Dermis blood vessel endothelial cell (primary cell): ENCODE measurements around the gene HMCN1. TPM values are rescaled to one million over a fixed set of nuclear protein-coding genes. Genes with fewer than 3 reads are reported as not detected.
"Not testable (repeated sequence)": the region's sequence is repeated elsewhere in the genome, so short reads cannot be mapped to it uniquely, and the experiment has no call there.

Experiments
- DNase-seq: peaks from one replicate; pipeline ENCODE4 v3.0.0; 2010
- total RNA-seq: library from RNA; depleted of rRNA; stranded (reverse); fragments of >200 nt; gene quantifications from 2 replicates; pipeline ENCODE4 v1.2.3, GENCODE V29; 2014

HMCN1 gene
- total RNA-seq, 1 donor from 2014 or later = 8.3 TPM

GRCh38 chr1:185860311-185860710 is 126.1 kb downstream of the HMCN1 start:
- DNase-seq = no peak

DNA sequence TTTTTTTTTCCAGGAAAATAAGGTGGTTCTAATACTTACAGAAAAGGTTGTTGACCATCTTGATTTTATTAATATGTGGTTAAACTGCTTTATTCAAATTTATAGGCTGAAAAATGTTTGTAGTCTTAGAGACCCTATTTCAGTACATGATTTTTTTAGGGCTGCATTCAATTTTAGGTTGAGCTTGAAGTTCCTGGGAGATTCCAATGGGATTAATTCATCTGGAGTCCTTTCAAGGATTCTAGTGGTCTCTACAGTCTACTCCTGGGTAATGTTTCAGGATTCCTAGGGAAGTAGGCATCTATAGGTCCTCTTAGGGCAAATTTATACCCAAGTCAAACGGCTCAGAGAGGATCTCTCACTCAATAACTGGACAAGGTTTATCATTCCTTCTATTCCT is 126.7 kb downstream of the HMCN1 start:
- no peak for DNase-seq

- no peak for DNase-seq
These were observed 127.4 kb downstream of the HMCN1 start for GRCh38 chr1:185861630-185862029.

DNA sequence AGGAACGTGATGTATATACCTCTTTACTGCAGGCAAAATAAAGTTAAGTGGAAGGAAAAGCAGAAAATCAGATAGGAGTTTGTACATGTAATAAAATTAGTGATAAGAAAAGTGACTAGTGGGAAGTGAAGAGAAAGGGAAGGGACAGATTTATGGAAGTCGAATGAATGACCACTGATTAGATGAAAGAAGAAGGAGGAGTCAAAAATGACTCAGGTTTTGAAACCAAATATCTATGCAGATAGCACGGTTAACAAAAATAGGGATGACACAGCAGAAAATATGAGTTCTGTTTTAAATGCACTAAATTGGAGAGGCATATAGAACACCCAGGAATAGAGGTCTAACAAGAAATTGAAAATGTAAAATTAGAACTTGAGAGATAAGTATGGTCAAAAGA is 128.0 kb downstream of the HMCN1 start:
- no peak for DNase-seq

DNA sequence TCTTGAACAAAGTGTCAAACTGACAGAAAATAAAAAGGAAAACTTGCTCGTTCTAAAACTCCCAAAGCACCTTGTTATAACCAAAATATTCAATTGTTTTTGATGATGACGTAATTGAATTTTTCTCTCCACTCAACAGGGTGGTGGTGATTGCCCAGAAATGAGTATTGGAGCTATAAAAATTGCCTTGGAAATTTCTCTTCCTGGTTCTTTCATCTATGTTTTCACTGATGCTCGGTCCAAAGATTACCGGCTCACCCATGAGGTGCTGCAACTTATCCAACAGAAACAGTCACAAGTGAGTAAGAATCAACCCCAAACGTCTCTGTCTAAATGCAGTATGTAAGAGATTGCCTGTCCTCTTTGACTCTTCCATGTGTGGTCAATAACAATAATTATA is 130.1 kb downstream of the HMCN1 start:
- DNase-seq = no peak

DNA sequence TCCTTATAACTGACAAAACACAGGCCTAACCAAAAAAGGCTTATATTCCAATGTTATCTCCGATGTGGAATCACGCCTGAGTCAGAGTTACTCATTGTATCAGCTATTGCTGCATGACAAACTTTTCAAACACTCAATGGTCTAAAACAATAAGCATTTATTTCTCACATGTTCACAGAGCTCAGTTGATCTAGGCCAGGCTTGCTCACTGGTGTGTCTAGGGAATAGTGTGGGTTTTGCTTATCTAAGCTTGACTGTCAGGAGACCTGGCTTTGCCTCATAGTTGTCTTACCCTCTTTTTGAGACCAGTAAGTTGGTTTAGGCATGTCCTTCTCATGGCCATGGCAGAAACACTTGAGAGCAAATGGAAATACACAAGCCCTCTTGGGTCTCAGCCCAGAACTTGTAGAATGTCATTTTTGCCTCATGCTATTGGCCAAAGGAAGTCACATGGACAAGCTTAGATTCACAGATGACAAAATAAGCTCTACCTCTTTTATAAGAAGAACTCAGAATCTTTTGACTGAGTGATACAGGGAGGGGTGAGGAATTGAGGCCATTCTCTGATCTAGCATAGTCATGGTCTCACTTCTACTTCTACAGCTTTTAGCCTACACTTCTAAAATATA is 130.8 kb downstream of the HMCN1 start:
- peak; percentile 14 for DNase-seq

GRCh38 chr1:185869590-185869989 is 135.4 kb downstream of the HMCN1 start:
- no peak for DNase-seq

- no peak for DNase-seq
These were observed 137.5 kb downstream of the HMCN1 start for GRCh38 chr1:185871627-185872150.

DNA sequence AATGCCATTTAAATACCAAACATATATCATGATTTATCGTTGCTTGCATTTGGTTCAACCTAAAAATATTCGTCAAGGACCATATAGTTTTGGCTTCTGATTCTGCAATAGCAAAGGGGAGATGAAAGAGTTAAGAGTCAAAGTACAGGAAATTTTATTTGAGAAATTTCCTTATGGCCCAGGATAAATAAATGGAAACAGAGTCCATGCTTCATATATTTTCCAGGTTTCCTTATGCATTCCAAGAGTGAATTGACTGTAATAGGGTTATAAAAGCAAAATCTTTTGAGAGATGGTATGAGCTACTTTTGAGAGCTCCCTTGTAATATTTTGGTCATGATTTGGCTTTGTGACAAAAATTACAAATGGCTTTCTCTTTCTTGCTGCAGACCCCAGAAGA is 140.1 kb downstream of the HMCN1 start:
- DNase-seq = no peak

GRCh38 chr1:185880330-185880729 is 146.1 kb downstream of the HMCN1 start:
- DNase-seq = no peak

DNA sequence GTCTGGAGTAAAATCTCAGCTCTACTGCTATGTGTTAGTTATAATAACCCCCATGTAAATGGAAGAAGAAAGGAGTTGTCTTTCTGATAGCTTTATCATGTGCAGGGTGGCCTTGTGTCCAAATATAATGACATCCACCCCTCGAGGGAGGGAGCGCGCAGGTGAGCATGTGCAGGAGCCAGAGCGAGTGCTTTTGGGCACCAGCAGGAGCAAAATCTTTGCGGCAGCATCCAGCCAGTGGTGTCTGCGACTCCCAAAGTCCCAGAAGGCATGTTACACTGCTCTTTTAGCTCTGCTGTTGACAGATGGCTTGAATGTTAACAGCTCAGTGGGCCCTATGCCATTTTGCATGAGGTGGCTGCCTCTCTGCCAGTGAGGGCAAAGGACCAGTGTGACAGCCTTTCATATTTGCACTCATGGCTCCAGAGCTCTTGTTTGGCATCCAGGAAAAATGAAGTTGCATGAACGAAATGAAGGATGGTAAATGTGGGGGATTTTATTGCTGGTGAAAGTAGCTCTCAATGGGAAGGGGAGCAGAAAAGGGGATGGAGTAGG is 146.7 kb downstream of the HMCN1 start:
- no peak for DNase-seq

- DNase-seq = no peak
These were observed 151.9 kb downstream of the HMCN1 start for GRCh38 chr1:185886046-185886445.

DNA sequence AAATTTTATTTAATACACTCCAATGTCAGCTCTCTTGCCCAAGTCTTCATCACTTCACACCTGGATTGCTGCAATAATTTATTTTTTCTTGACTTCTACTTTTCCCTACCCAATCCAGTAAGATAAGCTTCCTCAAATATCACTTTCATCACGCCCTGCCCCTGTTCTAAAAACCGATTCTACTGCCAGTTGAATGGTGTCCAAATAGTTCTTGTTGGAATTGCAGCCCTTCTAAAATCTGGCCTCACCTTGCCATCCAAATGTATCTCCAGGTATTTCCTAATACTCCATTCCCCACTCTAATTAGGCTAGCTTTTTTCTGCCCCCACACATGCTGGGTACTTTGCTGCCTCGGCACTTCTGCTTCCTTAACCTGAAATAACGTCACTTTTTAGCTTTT is 152.5 kb downstream of the HMCN1 start:
- DNase-seq = no peak

GRCh38 chr1:185892831-185893403 is 158.7 kb downstream of the HMCN1 start:
- not testable (repeated sequence) for DNase-seq

GRCh38 chr1:185894791-185895190 is 160.6 kb downstream of the HMCN1 start:
- no peak for DNase-seq

DNA sequence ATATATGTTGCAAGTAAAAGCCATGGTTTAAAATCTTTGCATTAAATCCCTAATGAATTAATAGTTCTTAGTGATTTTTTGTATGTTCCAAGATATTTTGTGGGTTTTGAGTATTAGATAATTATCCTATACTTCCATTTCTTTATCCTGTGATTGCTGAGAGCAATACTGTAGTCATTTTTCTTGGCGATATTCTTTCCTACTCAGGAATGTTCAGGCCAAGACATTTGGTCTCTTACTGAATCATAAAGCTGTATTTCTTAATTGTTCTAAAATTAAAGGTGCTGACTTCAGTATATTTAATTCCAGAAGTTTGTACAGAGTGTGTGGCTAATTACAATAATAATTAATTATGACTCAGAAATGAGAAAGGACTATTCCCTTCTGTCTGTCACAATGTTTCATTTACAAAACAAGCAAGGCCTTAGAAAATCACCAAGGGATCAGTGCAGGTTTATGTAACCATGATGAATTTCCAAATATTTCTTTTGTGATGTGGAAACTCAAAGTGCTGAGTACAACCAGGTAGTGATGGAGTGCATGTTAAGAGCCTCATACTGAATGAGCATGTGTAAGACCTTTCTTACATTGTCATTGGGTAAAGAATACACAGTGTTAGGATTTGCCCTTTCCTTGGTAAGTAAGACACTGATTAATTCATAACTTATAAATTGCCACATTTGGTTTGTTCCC is 161.2 kb downstream of the HMCN1 start:
- DNase-seq = no peak

- DNase-seq = no peak
These were observed 162.7 kb downstream of the HMCN1 start for GRCh38 chr1:185896863-185897262.

DNA sequence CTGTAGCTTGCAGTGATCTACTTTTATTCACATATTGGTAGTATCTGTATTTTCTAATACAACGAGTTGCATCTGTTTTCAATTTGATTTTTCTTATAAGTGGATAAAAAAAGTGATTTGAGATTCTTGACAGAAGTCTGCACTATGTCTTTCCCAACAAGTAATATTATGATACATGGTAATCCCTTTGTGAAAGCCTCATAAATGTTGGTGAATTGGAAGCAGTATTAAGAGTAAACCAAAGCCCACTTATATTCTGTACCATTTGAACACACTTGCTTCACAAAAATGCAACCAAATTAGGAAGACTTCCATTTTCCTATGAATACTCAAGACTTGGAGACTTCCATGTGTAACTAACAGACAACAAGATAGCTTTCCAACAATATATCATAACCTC is 172.0 kb downstream of the HMCN1 start:
- no peak for DNase-seq

GRCh38 chr1:185907246-185907645 is 173.1 kb downstream of the HMCN1 start:
- DNase-seq = no peak

GRCh38 chr1:185911978-185912377 is 177.8 kb downstream of the HMCN1 start:
- no peak for DNase-seq

DNA sequence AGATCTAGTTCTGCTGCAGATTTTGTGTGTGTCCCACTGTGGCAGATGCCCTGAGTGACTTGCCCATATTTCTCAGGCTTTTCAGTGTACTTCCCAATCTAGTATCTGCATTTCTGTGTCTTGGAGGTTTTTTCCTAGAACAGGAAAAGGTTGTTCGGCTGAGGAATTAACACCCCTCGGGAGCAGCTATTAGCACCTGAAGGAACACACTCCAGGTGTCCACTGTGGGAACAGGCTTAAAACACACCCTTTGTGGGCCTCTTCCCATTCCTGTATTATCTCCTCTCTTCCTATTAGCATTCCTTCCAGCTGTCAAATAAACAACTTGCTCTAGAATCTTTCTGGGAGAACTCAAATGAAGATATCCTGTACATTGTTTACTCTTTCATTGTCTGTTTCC is 178.3 kb downstream of the HMCN1 start:
- DNase-seq = no peak

DNA sequence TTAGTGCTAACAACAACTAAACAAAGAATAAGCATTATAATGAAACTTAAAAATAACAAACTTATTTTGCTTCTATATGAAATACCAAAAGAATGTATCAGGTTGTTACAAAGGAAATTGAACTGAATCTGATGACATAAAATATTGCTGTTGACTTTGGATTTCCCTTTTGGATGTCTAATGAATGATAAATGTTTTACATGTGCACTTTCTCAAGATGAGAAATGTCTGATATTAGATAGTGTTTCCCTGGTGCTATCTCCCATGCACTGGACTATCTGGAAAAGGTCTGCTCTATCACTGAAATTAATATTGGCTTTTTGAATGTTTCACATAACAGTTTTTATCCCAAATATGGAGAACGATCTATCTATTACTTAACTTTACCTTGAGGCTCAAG is 179.9 kb downstream of the HMCN1 start:
- DNase-seq = no peak

DNA sequence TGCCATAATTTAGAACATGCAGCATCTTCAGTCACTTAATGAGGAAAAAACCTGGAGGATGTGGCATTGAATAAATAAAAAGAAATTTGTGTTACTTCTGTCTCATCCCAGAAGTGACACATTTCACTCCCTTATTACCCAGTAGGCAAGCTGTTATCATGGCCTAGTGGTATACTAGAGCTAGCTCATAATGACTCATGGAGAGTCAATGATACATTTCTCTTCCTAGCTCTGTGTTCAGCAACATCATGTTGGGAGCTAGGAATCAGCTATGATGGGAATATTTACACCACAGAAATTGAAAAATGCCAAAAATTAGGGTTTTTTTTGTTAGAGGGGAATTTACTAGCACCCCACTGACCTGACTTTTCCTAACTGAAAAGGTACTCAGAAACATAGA is 182.7 kb downstream of the HMCN1 start:
- no peak for DNase-seq

GRCh38 chr1:185917646-185918045 is 183.5 kb downstream of the HMCN1 start:
- peak; percentile 39 for DNase-seq
